ENCODE measurements around the gene ERG. TPM values are rescaled to one million over a fixed set of nuclear protein-coding genes. Genes with fewer than 3 reads are reported as not detected.

The ERG gene
- total and polyA plus RNA-seq, 2 of the 13 experiments (the other 11 are each of a cell fraction or from before 2014, with no cell fraction given): not detected

DNA sequence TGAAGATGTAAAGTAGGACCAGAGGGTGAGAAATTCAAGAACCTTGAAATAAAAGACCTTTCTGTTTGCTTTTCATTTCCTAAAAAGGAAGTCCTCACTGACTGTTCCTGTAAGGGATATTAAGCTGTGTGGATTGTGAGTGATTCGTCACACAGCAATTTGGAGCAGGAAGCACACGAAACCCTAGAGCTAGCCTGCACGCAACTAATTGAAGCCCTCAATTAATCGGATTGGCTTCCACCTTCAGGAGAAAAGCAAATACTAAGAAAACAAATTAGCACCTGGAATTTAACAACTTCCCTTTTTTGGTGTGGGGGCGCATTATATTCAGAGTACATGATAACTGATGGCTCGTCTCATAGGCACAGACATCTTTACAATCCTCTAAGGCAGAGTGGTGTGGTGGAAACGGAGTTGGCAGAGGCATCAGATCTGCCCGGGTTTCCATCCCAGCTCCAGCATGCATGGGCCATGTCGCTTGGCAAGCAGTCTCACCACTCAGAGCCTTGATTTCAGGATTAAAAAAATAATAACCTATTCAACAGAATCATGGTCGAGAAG, 146.2 kb downstream of the ERG start:
- ChIA-PET CTCF (ENCODE audit: low intra/inter-chr PET ratio, low total read pairs) (interaction anchor here (1.4 to 1.9 kb wide), 2 partner anchors 133 to 193 kb away, joined by 4 to 15 read pairs; no protein-coding TSS in a partner anchor), POLR2A (no interaction called here)
- Histone ChIP-seq H3K4me2 (ENCODE audit: low read depth, low read length) (no peak overlapping the region), H3K4me3 (replicated peaks in 1 of 3; ENCODE audit: insufficient read depth in 1 of 3, low read depth in 2 of 3, low read length in 3 of 3) (no peak overlapping the region), H3K27me3 (ENCODE audit: control insufficient read depth in 1 of 2, insufficient read depth in 2 of 2, low read length in 2 of 2) (peaks cover 0 to 10% of the 10 kb centered on the region in 2 experiments; a peak in 1 of 5 replicates), H3K36me3 (replicated peaks in 1 of 2; ENCODE audit: control insufficient read depth in 1 of 2, insufficient read depth in 2 of 2, low read length in 2 of 2) (no peaks in the 10 kb centered on the region), H3K9me3 (ENCODE audit: low read length) (no peaks in the 10 kb centered on the region), H3K4me1 (ENCODE audit: insufficient read depth, low read length) (no peaks in the 10 kb centered on the region), H3K79me2 (ENCODE audit: insufficient read depth, low read length) (no peaks in the 10 kb centered on the region), H2AFZ (ENCODE audit: low read length) (no peak overlapping the region), H3K9ac (ENCODE audit: insufficient read depth, low read depth, low read length) (no peak overlapping the region), H3K27ac (ENCODE audit: extremely low read length, insufficient read depth, low read length) (no peak overlapping the region), H4K20me1 (ENCODE audit: insufficient read depth, low read length) (no peaks in the 10 kb centered on the region)
- DNase-seq (ENCODE audit: low spot score): no peak
- BruUV-seq (replicated peaks): no TSS peak
- intact Hi-C loops (cut with micrococcal nuclease; ENCODE audit: unreplicated experiment) (loop anchor here (1.0 kb wide), 1 partner anchor 133 kb away; no protein-coding TSS in a partner anchor), in situ Hi-C loops (cut with HindIII; ENCODE audit: extremely low pct_ligation_motif_present, low pct_unique_long_range_greater_than_20kb) (loop anchor here (5.0 to 25.0 kb wide), 3 partner anchors 130 to 640 kb away; no protein-coding TSS in a partner anchor)
- WGBS (ENCODE audit: low lambda C conversion rate): 39% methylated on average over 10 of the region's 10 CpGs
- FAIRE-seq: no peak
- TF ChIP-seq ZMYM4 (CRISPR knock-in tag; IDR thresholded peaks at IDR 0.05) (no peak), ZNF746 (CRISPR knock-in tag; IDR thresholded peaks at IDR 0.05) (no peak), HOXA5 (CRISPR knock-in tag; IDR thresholded peaks at IDR 0.05) (no peak)
- TF ChIP-seq, protein P1, sequence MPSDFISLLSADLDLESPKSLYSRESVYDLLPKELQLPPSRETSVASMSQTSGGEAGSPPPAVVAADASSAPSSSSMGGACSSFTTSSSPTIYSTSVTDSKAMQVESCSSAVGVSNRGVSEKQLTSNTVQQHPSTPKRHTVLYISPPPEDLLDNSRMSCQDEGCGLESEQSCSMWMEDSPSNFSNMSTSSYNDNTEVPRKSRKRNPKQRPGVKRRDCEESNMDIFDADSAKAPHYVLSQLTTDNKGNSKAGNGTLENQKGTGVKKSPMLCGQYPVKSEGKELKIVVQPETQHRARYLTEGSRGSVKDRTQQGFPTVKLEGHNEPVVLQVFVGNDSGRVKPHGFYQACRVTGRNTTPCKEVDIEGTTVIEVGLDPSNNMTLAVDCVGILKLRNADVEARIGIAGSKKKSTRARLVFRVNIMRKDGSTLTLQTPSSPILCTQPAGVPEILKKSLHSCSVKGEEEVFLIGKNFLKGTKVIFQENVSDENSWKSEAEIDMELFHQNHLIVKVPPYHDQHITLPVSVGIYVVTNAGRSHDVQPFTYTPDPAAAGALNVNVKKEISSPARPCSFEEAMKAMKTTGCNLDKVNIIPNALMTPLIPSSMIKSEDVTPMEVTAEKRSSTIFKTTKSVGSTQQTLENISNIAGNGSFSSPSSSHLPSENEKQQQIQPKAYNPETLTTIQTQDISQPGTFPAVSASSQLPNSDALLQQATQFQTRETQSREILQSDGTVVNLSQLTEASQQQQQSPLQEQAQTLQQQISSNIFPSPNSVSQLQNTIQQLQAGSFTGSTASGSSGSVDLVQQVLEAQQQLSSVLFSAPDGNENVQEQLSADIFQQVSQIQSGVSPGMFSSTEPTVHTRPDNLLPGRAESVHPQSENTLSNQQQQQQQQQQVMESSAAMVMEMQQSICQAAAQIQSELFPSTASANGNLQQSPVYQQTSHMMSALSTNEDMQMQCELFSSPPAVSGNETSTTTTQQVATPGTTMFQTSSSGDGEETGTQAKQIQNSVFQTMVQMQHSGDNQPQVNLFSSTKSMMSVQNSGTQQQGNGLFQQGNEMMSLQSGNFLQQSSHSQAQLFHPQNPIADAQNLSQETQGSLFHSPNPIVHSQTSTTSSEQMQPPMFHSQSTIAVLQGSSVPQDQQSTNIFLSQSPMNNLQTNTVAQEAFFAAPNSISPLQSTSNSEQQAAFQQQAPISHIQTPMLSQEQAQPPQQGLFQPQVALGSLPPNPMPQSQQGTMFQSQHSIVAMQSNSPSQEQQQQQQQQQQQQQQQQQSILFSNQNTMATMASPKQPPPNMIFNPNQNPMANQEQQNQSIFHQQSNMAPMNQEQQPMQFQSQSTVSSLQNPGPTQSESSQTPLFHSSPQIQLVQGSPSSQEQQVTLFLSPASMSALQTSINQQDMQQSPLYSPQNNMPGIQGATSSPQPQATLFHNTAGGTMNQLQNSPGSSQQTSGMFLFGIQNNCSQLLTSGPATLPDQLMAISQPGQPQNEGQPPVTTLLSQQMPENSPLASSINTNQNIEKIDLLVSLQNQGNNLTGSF (CRISPR knock-in tag; IDR thresholded peaks at IDR 0.05): no peak
- ATAC-seq: no peak

All from HepG2 (cell line).